ENCODE measurements around the gene GAPVD1. TPM values are rescaled to one million over a fixed set of nuclear protein-coding genes. Genes with fewer than 3 reads are reported as not detected.
"Not testable (repeated sequence)": the region's sequence is repeated elsewhere in the genome, so short reads cannot be mapped to it uniquely, and the experiment has no call there.

The GAPVD1 gene
- total RNA-seq, 2 donors from 2014 or later: 34.4 to 50.1 TPM

DNA sequence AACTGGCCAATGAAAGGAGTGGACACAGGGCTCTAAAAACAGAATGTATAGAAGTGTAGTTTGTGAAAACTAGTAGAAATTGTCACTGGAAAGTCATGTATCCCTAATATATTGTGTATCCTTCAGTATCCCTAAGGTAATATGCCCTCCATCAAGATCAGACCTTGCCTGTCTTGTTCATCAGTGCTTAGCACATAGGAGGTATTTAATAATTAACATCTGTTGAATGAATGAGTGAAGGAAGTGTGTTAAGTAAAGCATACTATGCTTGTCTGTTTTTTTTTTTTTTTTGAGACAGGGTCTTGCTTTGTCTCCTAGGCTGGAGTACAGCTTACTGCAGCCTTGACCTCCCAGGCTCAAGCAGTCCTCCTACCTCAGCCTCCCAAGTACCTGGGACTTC, 15.8 kb downstream of the GAPVD1 start:
- no peak for TF ChIP-seq POLR2AphosphoS5 (IDR thresholded peaks at IDR 0.05)
- TF ChIP-seq POLR2A (IDR thresholded peaks at IDR 0.05): no peak
- TF ChIP-seq, protein P1, sequence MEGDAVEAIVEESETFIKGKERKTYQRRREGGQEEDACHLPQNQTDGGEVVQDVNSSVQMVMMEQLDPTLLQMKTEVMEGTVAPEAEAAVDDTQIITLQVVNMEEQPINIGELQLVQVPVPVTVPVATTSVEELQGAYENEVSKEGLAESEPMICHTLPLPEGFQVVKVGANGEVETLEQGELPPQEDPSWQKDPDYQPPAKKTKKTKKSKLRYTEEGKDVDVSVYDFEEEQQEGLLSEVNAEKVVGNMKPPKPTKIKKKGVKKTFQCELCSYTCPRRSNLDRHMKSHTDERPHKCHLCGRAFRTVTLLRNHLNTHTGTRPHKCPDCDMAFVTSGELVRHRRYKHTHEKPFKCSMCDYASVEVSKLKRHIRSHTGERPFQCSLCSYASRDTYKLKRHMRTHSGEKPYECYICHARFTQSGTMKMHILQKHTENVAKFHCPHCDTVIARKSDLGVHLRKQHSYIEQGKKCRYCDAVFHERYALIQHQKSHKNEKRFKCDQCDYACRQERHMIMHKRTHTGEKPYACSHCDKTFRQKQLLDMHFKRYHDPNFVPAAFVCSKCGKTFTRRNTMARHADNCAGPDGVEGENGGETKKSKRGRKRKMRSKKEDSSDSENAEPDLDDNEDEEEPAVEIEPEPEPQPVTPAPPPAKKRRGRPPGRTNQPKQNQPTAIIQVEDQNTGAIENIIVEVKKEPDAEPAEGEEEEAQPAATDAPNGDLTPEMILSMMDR (IDR thresholded peaks at IDR 0.05): no peak
- Histone ChIP-seq H3K4me1 (replicated peaks) (no peaks in the 10 kb centered on the region), H3K36me3 (no peaks in the 10 kb centered on the region), H3K27me3 (replicated peaks; ENCODE audit: insufficient read depth) (no peaks in the 10 kb centered on the region), H3K9me3 (no peaks in the 10 kb centered on the region), H3K4me3 (no peak overlapping the region), H3K27ac (no peak overlapping the region)
- intact Hi-C loops (cut with DNase I): no loop called here
- no peak for DNase-seq (ENCODE audit: low spot score)

DNA sequence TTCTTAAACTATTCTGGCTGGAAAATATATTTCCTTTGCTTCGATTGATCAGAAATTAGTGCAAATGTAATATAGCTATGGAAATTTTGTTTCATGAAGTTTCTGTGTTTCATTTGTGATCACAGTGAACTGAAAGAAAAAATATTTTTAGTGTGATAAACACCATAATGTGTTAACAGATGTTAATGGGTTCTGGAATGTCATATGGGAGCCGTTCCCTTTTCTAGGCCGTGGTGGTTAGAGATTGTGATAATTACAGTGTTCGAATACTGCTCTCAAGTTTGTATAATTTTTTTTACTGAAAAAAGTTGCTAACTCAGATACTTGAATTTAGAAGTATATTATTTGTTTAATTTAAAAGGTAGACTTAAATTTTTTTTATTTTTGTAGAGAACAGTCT, 19.3 kb downstream of the GAPVD1 start:
- Histone ChIP-seq H3K4me3 (no peak overlapping the region), H3K36me3 (no peaks in the 10 kb centered on the region), H3K27me3 (replicated peaks; ENCODE audit: insufficient read depth) (no peaks in the 10 kb centered on the region), H3K27ac (no peak overlapping the region), H3K4me1 (replicated peaks) (no peaks in the 10 kb centered on the region), H3K9me3 (no peaks in the 10 kb centered on the region)
- intact Hi-C loops (cut with DNase I): no loop called here
- TF ChIP-seq POLR2AphosphoS5 (IDR thresholded peaks at IDR 0.05) (no peak), POLR2A (IDR thresholded peaks at IDR 0.05) (no peak)
- TF ChIP-seq, protein P1 (IDR thresholded peaks at IDR 0.05): no peak
- no peak for DNase-seq (ENCODE audit: low spot score)
- WGBS: 67% methylated on average over 4 of the region's 4 CpGs

DNA sequence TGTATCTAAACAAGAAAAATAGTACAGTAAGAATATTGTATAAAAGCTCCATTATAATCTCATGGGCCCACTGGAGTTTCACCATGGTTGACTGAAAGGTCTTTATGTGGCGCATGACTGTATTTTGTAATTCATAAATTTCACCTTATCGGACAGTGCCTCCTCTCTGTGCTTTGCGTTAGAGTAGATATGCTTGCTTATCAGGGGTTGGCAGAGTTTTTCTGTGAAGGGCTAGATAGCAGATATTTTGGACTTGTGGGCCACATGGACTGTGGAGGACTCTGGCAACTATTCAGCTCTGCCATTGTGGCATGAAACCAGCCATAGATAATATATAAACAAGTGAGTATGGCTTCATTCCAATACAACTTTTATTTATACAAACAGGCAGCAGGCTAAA, 23.2 kb downstream of the GAPVD1 start:
- intact Hi-C loops (cut with DNase I): no loop called here
- no peaks in the 10 kb centered on the region for H3K27me3 ChIP-seq (replicated peaks; ENCODE audit: insufficient read depth)
- H3K36me3 ChIP-seq: no peaks in the 10 kb centered on the region
- WGBS: 89% methylated on average over 3 of the region's 3 CpGs
- H3K27ac ChIP-seq: no peak overlapping the region
- no peak for DNase-seq (ENCODE audit: low spot score)
- no peaks in the 10 kb centered on the region for H3K4me1 ChIP-seq (replicated peaks)
- no peak overlapping the region for H3K4me3 ChIP-seq
- H3K9me3 ChIP-seq: no peaks in the 10 kb centered on the region
- TF ChIP-seq POLR2A (IDR thresholded peaks at IDR 0.05) (no peak), POLR2AphosphoS5 (IDR thresholded peaks at IDR 0.05) (no peak)
- TF ChIP-seq, protein P1 (IDR thresholded peaks at IDR 0.05): no peak

DNA sequence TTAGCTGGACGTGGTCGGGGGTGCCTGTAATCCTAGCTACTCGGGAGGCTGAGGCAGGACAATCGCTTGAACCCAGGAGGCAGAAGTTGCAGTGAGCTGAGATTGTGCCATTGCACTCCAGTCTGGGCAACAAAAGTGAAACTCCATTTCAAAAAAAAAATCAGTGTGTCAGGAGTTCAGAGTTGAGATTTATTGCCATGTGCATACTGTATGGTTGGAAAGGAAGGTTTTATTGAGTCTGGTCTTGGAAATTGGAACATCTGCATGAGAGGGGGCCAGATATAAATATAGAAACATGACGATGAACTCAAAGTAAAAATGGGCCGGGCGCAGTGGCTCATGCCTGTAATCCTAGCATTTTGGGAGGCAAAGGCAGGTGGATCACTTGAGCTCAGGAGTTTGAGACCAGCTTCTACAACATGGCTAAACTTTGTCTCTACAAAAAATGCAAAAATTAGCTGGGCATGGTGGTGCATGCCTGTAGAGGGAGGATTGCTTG, 25.4 kb downstream of the GAPVD1 start:
- H3K4me1 ChIP-seq (replicated peaks); H3K36me3 ChIP-seq; H3K9me3 ChIP-seq; DNase-seq (ENCODE audit: low spot score); H3K4me3 ChIP-seq; H3K27ac ChIP-seq; H3K27me3 ChIP-seq (replicated peaks; ENCODE audit: insufficient read depth); intact Hi-C loops (cut with DNase I): not testable (repeated sequence)
- WGBS: 78% methylated on average over 7 of the region's 7 CpGs

DNA sequence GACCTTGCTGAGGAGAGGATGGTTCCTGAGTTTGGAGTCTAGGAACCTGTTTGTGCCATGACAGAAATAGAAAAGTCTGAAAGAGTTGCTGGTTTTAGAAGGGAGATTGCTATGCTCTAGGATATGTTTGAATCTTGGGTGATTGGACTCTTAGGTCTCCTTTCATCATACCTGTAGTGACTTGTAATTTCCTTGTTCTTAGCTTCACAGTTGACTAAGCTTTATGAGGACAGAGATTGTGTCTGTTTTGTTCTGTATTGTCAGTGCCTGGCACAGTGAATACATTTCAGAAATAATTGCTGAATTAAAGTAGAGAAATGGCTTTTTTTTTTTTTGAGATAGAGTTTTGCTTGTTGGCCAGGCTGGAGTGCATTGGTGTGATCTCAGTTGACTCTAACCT, 31.5 kb downstream of the GAPVD1 start:
- H3K36me3 ChIP-seq: no peaks in the 10 kb centered on the region
- H3K27me3 ChIP-seq (replicated peaks; ENCODE audit: insufficient read depth): no peaks in the 10 kb centered on the region
- no peak overlapping the region for H3K4me3 ChIP-seq
- DNase-seq (ENCODE audit: low spot score): no peak
- intact Hi-C loops (cut with DNase I): no loop called here
- no peak overlapping the region for H3K27ac ChIP-seq
- H3K9me3 ChIP-seq: no peaks in the 10 kb centered on the region
- TF ChIP-seq, protein P1 (IDR thresholded peaks at IDR 0.05): no peak
- TF ChIP-seq POLR2AphosphoS5 (IDR thresholded peaks at IDR 0.05): peak; percentile 71
- H3K4me1 ChIP-seq (replicated peaks): no peaks in the 10 kb centered on the region
